Mucosa of stomach (tissue), 1 donor: ENCODE results near the gene KCND1.

Experiments
- H3K27me3 ChIP-seq: one replicate; pipeline ENCODE4 v1.7.0; 2013; ENCODE audit warnings: mild to moderate bottlenecking, low read length; ENCODE audit not compliant: control insufficient read depth, insufficient read depth
- H3K36me3 ChIP-seq: one replicate; pipeline ENCODE4 v1.7.0; 2013; ENCODE audit warnings: low read length; ENCODE audit not compliant: control insufficient read depth, insufficient read depth
- H3K4me1 ChIP-seq: one replicate; pipeline ENCODE4 v1.7.0; 2013; ENCODE audit warnings: mild to moderate bottlenecking, low read length; ENCODE audit not compliant: control insufficient read depth, insufficient read depth
- H3K4me3 ChIP-seq: one replicate; pipeline ENCODE4 v1.7.0; 2013; ENCODE audit warnings: low read length
- H3K9ac ChIP-seq: one replicate; pipeline ENCODE4 v1.7.0; 2013; ENCODE audit warnings: mild to moderate bottlenecking, low read length, moderate library complexity
- H3K9me3 ChIP-seq: one replicate; pipeline ENCODE4 v1.7.0; 2013; ENCODE audit warnings: mild to moderate bottlenecking, low read length, moderate library complexity; ENCODE audit not compliant: control insufficient read depth
- donor health status: Pancreatic carcinoma.

KCND1 gene

DNA sequence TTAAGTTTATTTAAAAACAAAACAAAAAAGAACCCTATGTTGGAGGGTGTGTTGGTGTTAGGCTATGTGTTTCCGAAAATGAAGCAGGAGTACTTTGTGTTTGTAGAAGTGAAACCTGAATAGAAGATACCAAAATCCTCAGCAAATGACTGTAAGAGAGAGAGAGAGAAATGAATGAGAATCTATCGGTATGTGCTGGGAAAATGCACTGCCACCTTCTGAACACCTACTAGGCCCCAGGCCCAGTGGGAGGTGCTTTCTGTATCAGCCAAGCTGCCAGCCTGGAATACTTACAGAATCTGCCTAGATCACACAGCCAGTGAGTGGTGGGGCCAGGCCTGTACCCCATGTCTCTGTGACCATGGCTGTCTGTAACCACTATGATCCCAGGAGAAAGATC, 37.9 kb downstream of the KCND1 start:
- peaks cover 9% of the 10 kb centered on the region for H3K4me1 ChIP-seq
- H3K27me3 ChIP-seq: no peaks in the 10 kb centered on the region
- H3K9ac ChIP-seq: no peak overlapping the region
- no peak overlapping the region for H3K4me3 ChIP-seq
- no peaks in the 10 kb centered on the region for H3K36me3 ChIP-seq
- no peaks in the 10 kb centered on the region for H3K9me3 ChIP-seq

DNA sequence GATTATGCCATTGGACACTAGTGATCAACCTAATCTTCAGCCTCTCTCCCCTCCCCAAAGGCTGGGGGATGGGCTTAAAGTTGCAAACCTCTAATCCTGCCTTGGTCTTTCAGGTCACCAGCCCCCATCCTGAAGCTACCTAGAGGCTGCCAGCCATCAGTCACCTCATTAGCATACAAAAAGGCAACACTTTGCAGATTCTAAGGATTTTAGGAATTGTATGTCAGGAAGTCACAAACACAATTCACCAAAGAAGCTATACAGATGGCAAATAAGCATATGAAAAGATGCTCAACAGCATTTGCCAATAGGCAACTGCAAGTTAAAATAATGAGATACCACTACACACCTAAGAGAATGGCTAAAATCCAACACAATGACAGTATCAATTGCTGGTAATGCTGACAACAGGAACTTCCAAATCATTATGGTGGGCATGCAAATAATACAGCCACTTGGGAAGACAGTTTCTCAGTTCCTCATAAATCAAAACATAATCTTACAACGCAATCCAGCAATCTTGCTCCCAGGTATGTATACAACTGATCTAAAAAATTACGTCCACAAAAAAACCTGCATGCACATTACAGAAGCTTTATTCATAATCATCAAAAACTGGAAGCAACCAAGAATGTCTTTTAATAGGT, 43.8 kb downstream of the KCND1 start:
- no peaks in the 10 kb centered on the region for H3K27me3 ChIP-seq
- H3K36me3 ChIP-seq: no peaks in the 10 kb centered on the region
- no peak overlapping the region for H3K4me3 ChIP-seq
- no peaks in the 10 kb centered on the region for H3K9me3 ChIP-seq
- no peak overlapping the region for H3K9ac ChIP-seq
- no peaks in the 10 kb centered on the region for H3K4me1 ChIP-seq

DNA sequence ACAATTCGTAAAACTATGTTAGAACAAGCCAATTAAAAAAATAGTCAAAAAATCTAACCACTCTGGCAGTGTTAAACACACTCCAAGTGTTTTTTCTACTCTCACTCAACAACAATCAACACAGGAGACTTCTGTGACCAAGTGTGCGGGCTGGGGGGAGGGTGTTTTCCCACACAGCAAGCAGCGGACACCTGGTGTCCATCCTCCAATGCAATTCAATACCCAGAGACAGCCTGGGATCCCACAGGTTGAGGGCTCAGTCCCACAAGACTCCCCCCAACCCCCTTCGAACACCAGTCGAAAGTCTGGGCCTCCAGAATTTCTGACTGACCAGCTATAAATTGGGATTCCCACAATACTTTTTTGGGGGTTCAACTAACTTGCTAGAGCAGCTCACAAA, 44.5 kb downstream of the KCND1 start:
- H3K9me3 ChIP-seq: no peaks in the 10 kb centered on the region
- H3K4me3 ChIP-seq: no peak overlapping the region
- no peaks in the 10 kb centered on the region for H3K36me3 ChIP-seq
- no peaks in the 10 kb centered on the region for H3K4me1 ChIP-seq
- H3K9ac ChIP-seq: no peak overlapping the region
- H3K27me3 ChIP-seq: no peaks in the 10 kb centered on the region

GRCh38 chrX:48924270-48924669, 47.4 kb downstream of the KCND1 start:
- H3K9me3 ChIP-seq: no peaks in the 10 kb centered on the region
- H3K9ac ChIP-seq: no peak overlapping the region
- H3K36me3 ChIP-seq: no peaks in the 10 kb centered on the region
- H3K4me1 ChIP-seq: peaks cover 5% of the 10 kb centered on the region
- H3K4me3 ChIP-seq: no peak overlapping the region
- no peaks in the 10 kb centered on the region for H3K27me3 ChIP-seq

DNA sequence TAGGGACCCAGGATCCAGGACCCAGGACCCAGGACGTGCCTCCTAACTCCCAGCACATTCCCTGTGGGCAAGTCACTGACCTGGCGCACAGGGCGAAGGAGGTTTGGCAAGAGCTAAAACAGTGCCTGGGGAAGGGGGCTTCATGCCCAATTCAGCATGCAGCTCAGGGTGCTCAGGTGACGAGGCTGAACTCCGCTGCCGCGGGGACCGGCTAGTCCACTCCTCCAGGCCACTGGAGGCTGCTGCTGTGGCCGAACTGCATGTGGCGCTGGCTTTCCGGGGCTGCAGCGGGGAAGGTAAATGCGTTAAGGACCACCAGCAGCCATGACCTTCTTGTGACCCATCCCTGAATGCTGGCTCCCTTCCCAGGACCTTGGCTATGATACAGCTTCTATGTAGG, 47.9 kb downstream of the KCND1 start:
- H3K9me3 ChIP-seq: no peaks in the 10 kb centered on the region
- no peak overlapping the region for H3K4me3 ChIP-seq
- no peaks in the 10 kb centered on the region for H3K27me3 ChIP-seq
- H3K36me3 ChIP-seq: no peaks in the 10 kb centered on the region
- no peak overlapping the region for H3K9ac ChIP-seq
- H3K4me1 ChIP-seq: peaks cover 5% of the 10 kb centered on the region

DNA sequence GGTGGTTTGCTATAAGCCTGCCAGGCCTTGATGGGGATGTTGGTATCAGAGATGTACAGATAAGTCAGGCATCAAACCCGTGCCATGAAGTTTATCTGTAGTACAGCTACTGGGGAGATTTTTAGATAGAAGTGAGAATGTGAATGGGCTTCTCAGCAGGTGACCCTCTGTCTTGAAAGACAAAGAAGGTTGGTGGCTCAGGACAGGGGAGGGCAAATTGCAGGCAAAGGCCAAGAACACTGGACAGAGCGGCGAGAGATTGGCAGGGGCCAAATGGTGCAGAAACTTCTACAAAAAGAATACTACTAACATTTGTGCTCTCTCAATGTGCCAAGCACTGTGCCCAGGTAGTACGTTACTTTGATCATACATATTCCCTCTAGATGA, 50.9 kb downstream of the KCND1 start:
- H3K27me3 ChIP-seq: no peaks in the 10 kb centered on the region
- no peak overlapping the region for H3K9ac ChIP-seq
- H3K4me1 ChIP-seq: peaks cover 11% of the 10 kb centered on the region
- H3K4me3 ChIP-seq: no peak overlapping the region
- no peaks in the 10 kb centered on the region for H3K36me3 ChIP-seq
- no peaks in the 10 kb centered on the region for H3K9me3 ChIP-seq

DNA sequence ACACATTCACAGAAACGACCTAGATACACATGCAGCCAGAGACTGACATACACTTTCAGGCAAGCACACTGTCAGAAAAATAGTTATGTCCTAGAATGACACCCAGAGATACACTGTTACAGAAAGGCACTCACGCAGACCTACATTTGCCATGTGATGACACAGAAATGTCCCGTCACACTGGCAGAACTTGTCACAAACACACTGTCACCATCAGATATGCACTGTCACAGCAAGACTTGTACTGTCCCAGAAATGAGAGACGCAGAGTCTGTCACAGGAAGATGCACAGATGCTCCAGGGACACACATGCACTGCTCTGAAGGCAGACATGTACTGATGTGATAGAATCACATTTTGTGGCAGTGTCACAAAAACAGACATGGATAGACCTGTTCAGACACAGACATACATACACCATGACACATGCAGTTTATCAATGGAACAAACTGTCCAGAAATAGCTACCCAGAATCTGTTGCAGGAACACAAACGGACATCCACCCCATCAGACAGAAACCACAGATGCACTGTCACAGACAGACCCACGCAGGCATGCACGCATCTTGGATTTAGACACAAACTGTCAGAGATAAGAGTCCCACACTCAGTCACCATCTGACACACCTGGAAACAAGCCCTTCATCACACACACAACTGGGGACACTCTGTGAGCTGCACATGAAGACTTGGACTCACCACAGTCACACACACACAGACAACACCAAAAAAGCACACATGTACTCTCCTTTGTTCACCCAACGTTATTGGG, 51.5 kb downstream of the KCND1 start:
- H3K9me3 ChIP-seq: no peaks in the 10 kb centered on the region
- peaks cover 11% of the 10 kb centered on the region for H3K4me1 ChIP-seq
- peak overlapping the region; percentile 50 for H3K9ac ChIP-seq
- H3K36me3 ChIP-seq: no peaks in the 10 kb centered on the region
- H3K27me3 ChIP-seq: no peaks in the 10 kb centered on the region
- no peak overlapping the region for H3K4me3 ChIP-seq

DNA sequence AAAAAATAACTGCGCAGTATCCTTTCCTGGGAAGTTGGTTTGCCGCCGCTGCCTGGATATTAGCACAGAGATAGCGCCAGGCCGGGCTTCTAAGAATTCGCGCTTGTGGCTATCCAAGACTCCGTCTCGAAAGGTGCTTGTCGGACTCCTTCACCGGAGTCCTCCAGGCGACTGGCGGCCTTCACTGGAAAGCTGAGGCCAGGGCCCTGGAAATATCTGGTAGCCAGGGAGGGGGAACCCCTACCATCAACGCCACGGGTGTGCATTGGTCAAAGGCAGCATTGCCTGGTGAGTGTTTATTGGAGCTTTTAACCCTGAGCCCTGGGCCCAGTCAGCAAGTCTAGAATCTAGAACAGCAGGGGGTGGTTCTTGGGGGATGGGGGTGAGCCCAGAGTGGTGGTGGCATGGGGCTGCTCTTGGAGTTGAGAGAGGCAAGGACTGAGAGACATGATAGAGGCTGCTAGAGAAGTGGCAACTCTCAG, 52.2 kb downstream of the KCND1 start:
- H3K4me1 ChIP-seq: peaks cover 11% of the 10 kb centered on the region
- H3K9ac ChIP-seq: peak overlapping the region; percentile 50
- no peaks in the 10 kb centered on the region for H3K27me3 ChIP-seq
- no peak overlapping the region for H3K4me3 ChIP-seq
- H3K36me3 ChIP-seq: no peaks in the 10 kb centered on the region
- H3K9me3 ChIP-seq: no peaks in the 10 kb centered on the region

DNA sequence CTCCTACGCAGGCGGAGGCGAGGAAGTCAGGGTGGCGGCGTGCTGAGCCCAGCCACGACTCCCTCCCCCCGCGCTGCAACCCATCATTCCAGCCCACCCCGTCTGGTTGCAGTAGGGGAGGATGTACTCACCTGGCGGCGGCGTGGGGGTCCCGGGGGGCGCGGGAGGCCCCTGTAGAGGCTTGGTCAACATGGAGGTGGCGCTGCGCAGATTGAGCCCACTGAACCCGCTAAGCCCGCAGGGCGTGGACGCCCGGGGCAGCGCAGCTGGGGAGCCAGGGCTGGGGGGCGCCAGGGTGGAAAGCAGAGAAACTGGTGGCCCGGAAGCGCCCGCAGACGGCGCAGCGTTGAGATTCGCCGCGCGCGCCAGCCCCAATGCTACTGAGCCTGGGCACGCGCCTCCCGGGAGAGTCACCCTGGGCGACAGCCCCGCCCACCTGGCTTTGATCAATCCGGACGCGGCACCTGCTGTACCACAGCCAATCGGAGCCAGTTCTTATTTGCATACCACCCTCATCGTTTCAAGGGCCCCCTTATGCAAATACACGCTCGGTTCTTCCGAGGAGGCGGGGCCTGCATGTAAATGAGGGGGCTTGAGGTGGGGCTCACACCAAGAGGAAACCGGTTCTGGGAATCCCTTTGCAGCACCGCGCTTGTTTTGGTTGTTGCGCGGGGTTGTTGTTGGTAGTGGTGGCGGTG, 52.9 kb downstream of the KCND1 start, which contains the start of gene PIM2:
Gene PIM2, minus strand, starts transcription at position 382 of the 698 bp plus-strand sequence. Its CDS starts 190 bp downstream, at position 192.
- Histone ChIP-seq H3K4me3 (no peak within 1 kb of the TSS), H3K4me1 (peaks cover 11% of the 10 kb centered on the region), H3K9me3 (no peaks in the 10 kb centered on the region), H3K36me3 (no peaks in the 10 kb centered on the region), H3K9ac (peak within 1 kb of the TSS; percentile 64), H3K27me3 (no peaks in the 10 kb centered on the region)

DNA sequence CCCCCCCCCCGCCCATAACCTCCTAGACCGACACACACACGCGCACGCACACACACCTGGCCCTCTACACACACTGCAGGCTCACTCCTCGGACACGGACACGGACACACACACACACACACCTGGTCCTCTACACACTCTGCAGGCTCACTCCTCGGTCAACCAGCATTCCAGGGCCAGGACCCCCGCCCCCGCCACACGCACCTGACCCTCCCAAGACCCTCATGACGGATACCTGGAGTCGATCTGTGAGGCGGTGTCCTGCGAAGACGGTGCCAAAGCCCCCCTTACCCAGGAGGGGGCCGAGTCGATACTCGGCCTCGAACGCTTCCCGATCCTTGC, 53.4 kb downstream of the KCND1 start:
- Histone ChIP-seq H3K4me3 (no peak overlapping the region), H3K36me3 (no peaks in the 10 kb centered on the region), H3K9me3 (no peaks in the 10 kb centered on the region), H3K4me1 (peaks cover 11% of the 10 kb centered on the region), H3K27me3 (no peaks in the 10 kb centered on the region), H3K9ac (peak overlapping the region; percentile 64)

DNA sequence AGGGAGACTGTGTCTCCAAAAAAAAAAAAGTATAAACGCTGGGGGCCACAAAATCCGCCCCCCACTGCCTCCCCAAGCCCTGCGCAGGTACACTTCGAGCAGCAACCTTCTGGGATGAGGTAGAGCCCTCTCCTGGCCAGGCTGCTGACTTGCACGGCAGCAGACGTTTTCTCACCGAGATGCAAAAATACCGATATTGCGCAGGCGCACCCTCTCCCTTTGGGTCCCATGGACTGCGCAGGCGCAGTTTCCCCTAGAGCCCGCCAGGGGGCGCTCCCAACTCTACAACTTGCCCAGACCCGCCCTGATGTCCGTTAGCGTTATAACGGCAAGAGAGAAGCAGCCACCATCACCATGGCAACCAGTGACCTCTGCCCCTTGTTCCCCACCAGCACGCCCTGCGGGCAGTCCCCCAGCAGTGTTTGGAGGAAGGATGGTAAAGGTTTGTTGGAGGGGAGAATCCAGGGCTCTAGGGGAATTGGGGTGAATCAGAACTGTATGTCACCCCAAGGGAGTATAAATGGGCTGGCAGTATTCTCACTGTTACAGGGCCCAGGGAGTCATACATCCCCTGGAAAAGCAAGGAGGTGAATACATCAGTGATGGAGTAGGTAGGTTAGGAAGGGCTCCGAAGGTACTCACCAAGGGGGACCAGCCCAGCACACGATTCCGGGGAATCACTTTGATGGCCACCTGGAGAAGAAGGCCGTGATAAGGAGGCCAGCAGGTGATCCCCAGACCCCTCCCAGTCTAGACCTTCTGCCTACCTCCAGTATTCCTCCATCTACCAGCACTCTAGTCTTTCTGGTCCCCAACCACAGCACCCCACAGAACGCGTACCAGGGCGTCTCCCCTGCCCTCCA, 54.3 kb downstream of the KCND1 start:
- H3K9me3 ChIP-seq: no peaks in the 10 kb centered on the region
- no peaks in the 10 kb centered on the region for H3K27me3 ChIP-seq
- H3K4me1 ChIP-seq: peaks cover 11% of the 10 kb centered on the region
- no peak overlapping the region for H3K4me3 ChIP-seq
- H3K9ac ChIP-seq: peak overlapping the region; percentile 17
- H3K36me3 ChIP-seq: no peaks in the 10 kb centered on the region
